Suprapubic skin (tissue), 4 donors: ENCODE results near the gene DOK1. TPM values are rescaled to one million over a fixed set of nuclear protein-coding genes. Genes with fewer than 3 reads are reported as not detected.

ENCODE experiments used
- DNase-seq, 2 donors: peaks; one replicate each; pipeline ENCODE4 v3.0.0-alpha.2; 2019; ENCODE audit warnings: low spot score in 2 of 2
- H3K27ac ChIP-seq: fragments of 200-600 bp; sonication (generic); one replicate; pipeline ENCODE4 v1.5.1; 2019
- H3K27me3 ChIP-seq: fragments of 200-600 bp; sonication (generic); one replicate; pipeline ENCODE4 v1.5.1; 2019
- H3K36me3 ChIP-seq: fragments of 200-600 bp; sonication (generic); one replicate; pipeline ENCODE4 v1.5.1; 2019
- H3K4me1 ChIP-seq: fragments of 200-600 bp; sonication (generic); one replicate; pipeline ENCODE4 v1.5.1; 2019
- H3K4me3 ChIP-seq: fragments of 200-600 bp; sonication (generic); one replicate; pipeline ENCODE4 v1.5.1; 2019; ENCODE audit warnings: mild to moderate bottlenecking
- H3K9me3 ChIP-seq: fragments of 200-600 bp; sonication (generic); one replicate; pipeline ENCODE4 v1.5.1; 2019
- EP300 ChIP-seq: sonication (generic); formaldehyde crosslinking; IDR thresholded peaks from one replicate; pipeline ENCODE4 v1.6.1; 2017; ENCODE audit warnings: antibody characterized with exemption
- POLR2A ChIP-seq, 2 donors: fragments of 450-650 bp; IDR thresholded peaks; one replicate each; pipeline ENCODE4 v1.6.1; 2017; ENCODE audit warnings: antibody characterized with exemption in 2 of 2, mild to moderate bottlenecking in 2 of 2, moderate library complexity in 2 of 2
- WGBS: methylation state at CpG from one replicate; pipeline ENCODE4 v1.1.5; 2018; 5-methylcytosine and 5-hydroxymethylcytosine counted together
- total RNA-seq, 4 donors: library from RNA; depleted of rRNA; stranded (reverse); fragments of >200 nt; gene quantifications; one replicate each; pipeline ENCODE4 v1.1.0, GENCODE V29; 2016

The DOK1 gene
- total RNA-seq, 4 donors from 2014 or later, result 3.3 to 10.6 (median 5.4) TPM

DNA sequence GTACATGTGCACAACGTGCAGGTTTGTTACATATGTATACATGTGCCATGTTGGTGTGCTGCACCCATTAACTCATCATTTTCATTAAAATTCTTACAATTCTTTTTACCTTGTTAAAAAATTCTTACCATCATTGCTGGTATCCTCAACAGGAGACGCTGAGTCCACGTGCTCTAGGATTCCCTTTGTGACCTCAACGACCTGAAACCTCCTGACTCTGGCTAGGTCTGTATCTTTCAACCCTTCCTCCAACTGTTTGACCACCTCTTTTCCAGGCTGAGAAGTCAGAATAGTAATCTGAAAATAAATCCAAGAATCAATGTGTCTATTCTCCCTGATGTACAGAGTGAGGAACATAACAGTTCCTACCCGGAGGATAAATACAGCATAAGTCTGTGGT, 52.4 kb downstream of the DOK1 start:
- no peaks in the 10 kb centered on the region for H3K36me3 ChIP-seq
- TF ChIP-seq POLR2A (IDR thresholded peaks at IDR 0.05) (no peak), EP300 (no peak)
- peaks cover 16% of the 10 kb centered on the region for H3K27me3 ChIP-seq
- no peaks in the 10 kb centered on the region for H3K4me1 ChIP-seq
- WGBS, result 68% methylated on average over 5 of the region's 5 CpGs
- H3K4me3 ChIP-seq, result no peak overlapping the region
- DNase-seq, result no peak
- H3K27ac ChIP-seq, result no peak overlapping the region
- H3K9me3 ChIP-seq, result no peaks in the 10 kb centered on the region

Other genes starting within 250 kb of the DOK1 start
- 10 to 100 TPM in 1 of 4 donors, 1 to 10 TPM in 3; 3.2 to 30.4 (median 4.2) TPM for gene SLC4A5, start 211.3 kb upstream of the DOK1 start, total RNA-seq
- gene DCTN1, start 174.4 kb upstream of the DOK1 start, total RNA-seq, result 100 to 1,000 TPM in 3 of 4 donors, 10 to 100 TPM in 1; 83.4 to 122 (median 105) TPM
- gene C2orf81, start 133.1 kb upstream of the DOK1 start, total RNA-seq, result 1 to 10 TPM in 3 of 4 donors, under 1 TPM in 1; 0.87 to 2.1 (median 1.4) TPM
- 10 to 100 TPM in 2 of 4 donors, 1 to 10 TPM in 2; 5.0 to 12.0 (median 8.5) TPM for gene WDR54, start 133.0 kb upstream of the DOK1 start, total RNA-seq
- 10 to 100 TPM; 48.2 to 63.1 (median 56.7) TPM for gene RTKN, start 112.8 kb upstream of the DOK1 start, total RNA-seq
- gene INO80B, start 99.6 kb upstream of the DOK1 start, total RNA-seq, result 10 to 100 TPM; 15.9 to 75.9 (median 36.0) TPM
- gene WBP1, start 96.3 kb upstream of the DOK1 start, total RNA-seq, result 100 to 1,000 TPM in 1 of 4 donors, 10 to 100 TPM in 3; 40.7 to 121 (median 47.0) TPM
- gene MOGS, start 89.3 kb upstream of the DOK1 start, total RNA-seq, result 10 to 100 TPM; 44.1 to 81.3 (median 50.1) TPM
- 10 to 100 TPM; 13.1 to 36.0 (median 26.7) TPM for gene MRPL53, start 82.0 kb upstream of the DOK1 start, total RNA-seq
- 10 to 100 TPM; 10.4 to 31.1 (median 18.7) TPM for gene CCDC142, start 71.7 kb upstream of the DOK1 start, total RNA-seq
- 10 to 100 TPM; 20.4 to 45.5 (median 27.4) TPM for gene TTC31, start 71.6 kb upstream of the DOK1 start, total RNA-seq
- 1 to 10 TPM in 1 of 4 donors, not detected in 3; 1.2 TPM for gene LBX2, start 55.1 kb upstream of the DOK1 start, total RNA-seq
- 10 to 100 TPM; 15.6 to 77.0 (median 19.7) TPM for gene PCGF1, start 47.0 kb upstream of the DOK1 start, total RNA-seq
- under 1 TPM in 1 of 4 donors, not detected in 3; 0.56 TPM for gene TLX2, start 40.3 kb upstream of the DOK1 start, total RNA-seq
- gene DQX1, start 28.5 kb upstream of the DOK1 start, total RNA-seq, result 10 to 100 TPM in 1 of 4 donors, 1 to 10 TPM in 3; 2.7 to 12.8 (median 6.4) TPM
- 100 to 1,000 TPM; 111 to 170 (median 145) TPM for gene AUP1, start 25.0 kb upstream of the DOK1 start, total RNA-seq
- gene HTRA2, start 24.8 kb upstream of the DOK1 start, total RNA-seq, result 10 to 100 TPM; 23.7 to 31.2 (median 27.1) TPM
- 1 to 10 TPM in 3 of 4 donors, under 1 TPM in 1; 0.23 to 3.8 (median 1.5) TPM for gene LOXL3, start 778 bp upstream of the DOK1 start, total RNA-seq
- gene M1AP, start 93.6 kb downstream of the DOK1 start, total RNA-seq, result 1 to 10 TPM in 1 of 4 donors, not detected in 3; 1.1 TPM
- 1 to 10 TPM; 3.5 to 8.2 (median 4.6) TPM for gene SEMA4F, start 99.5 kb downstream of the DOK1 start, total RNA-seq